HEK293 (cell line): Measurements from ENCODE around the gene OR6V1.

ENCODE experiments used
- CTCF ChIA-PET: fragments of 350-600 bp; formaldehyde crosslinking; extraction: SDS; loops from one replicate; lab custom pipeline; 2021; ENCODE audit warnings: antibody characterized with exemption; lab: Yijun Ruan, JAX
- POLR2A ChIA-PET: fragments of 300-600 bp; formaldehyde crosslinking; extraction: SDS; loops from one replicate; lab custom pipeline; 2020; ENCODE audit warnings: antibody characterized with exemption, inconsistent platforms; lab: Yijun Ruan, JAX
- H3K27ac ChIP-seq: fragments of 200-500 bp; sonication (Bioruptor generic); 2 replicates; pipeline ENCODE4 v1.5.1; 2014; ENCODE audit warnings: low read depth, low read length, control low read depth, inconsistent platforms; ENCODE audit errors: extremely low read depth
- H3K36me3 ChIP-seq, 2 experiments: fragments of 200-500 bp in 1 of 2; sonication (Bioruptor generic) in 1 of 2; 1 replicate in 1 of 2; 2 replicates in 1 of 2; pipeline ENCODE4 v1.5.1; 2014 to 2017; ENCODE audit warnings: inconsistent platforms in 2 of 2, low read length in 2 of 2; ENCODE audit not compliant: control insufficient read depth in 2 of 2, insufficient read depth in 1 of 2
- H3K4me1 ChIP-seq: fragments of 200-500 bp; sonication (Bioruptor generic); 2 replicates; pipeline ENCODE4 v1.5.1; 2014; ENCODE audit warnings: mild to moderate bottlenecking, low read length, inconsistent platforms; ENCODE audit not compliant: control insufficient read depth, insufficient read depth
- H3K4me3 ChIP-seq: 2 replicates; pipeline ENCODE4 v1.5.1; 2011; ENCODE audit warnings: low read depth, mild to moderate bottlenecking, control low read depth, low read length, moderate library complexity
- H3K9me3 ChIP-seq: fragments of 200-500 bp; sonication (Bioruptor generic); 2 replicates; pipeline ENCODE4 v1.5.1; 2014; ENCODE audit warnings: low read depth, low read length, inconsistent platforms; ENCODE audit not compliant: control insufficient read depth, insufficient read depth
- GFI1B ChIP-seq: fragments of 450-650 bp; formaldehyde crosslinking; IDR thresholded peaks from 2 replicates; pipeline ENCODE4 v1.5.1; 2016; ENCODE audit warnings: missing biosample characterization, missing genetic modification characterization
- PBX3 ChIP-seq: sonication (generic); formaldehyde crosslinking; IDR thresholded peaks from 2 replicates; pipeline ENCODE4 v1.8.1; 2022; ENCODE audit warnings: mild to moderate bottlenecking, moderate library complexity, missing genetic modification reagents
- PRDM10 ChIP-seq: fragments of 450-650 bp; formaldehyde crosslinking; IDR thresholded peaks from 2 replicates; pipeline ENCODE4 v1.5.1; 2016; ENCODE audit warnings: missing biosample characterization, missing genetic modification characterization
- SP2 ChIP-seq: fragments of 450-650 bp; formaldehyde crosslinking; IDR thresholded peaks from 2 replicates; pipeline ENCODE4 v1.5.1; 2016; ENCODE audit warnings: missing biosample characterization, missing genetic modification characterization
- TCF7L2 ChIP-seq: IDR thresholded peaks from 2 replicates; pipeline ENCODE4 v1.6.1; 2011; ENCODE audit warnings: low read depth, mild to moderate bottlenecking, inconsistent platforms, low read length, moderate library complexity, borderline replicate concordance
- TRIM28 ChIP-seq: IDR thresholded peaks from 2 replicates; pipeline ENCODE4 v1.6.1; 2011; ENCODE audit warnings: low read length, control low read depth, borderline replicate concordance
- ZBTB26 ChIP-seq: fragments of 450-650 bp; formaldehyde crosslinking; optimal IDR thresholded peaks from 2 replicates; pipeline ENCODE3; 2016; ENCODE audit warnings: missing biosample characterization, mild to moderate bottlenecking, missing genetic modification characterization
- ZNF18 ChIP-seq: fragments of 450-650 bp; formaldehyde crosslinking; IDR thresholded peaks from 2 replicates; pipeline ENCODE4 v1.5.1; 2016; ENCODE audit warnings: missing biosample characterization, missing genetic modification characterization
- ZNF302 ChIP-seq: fragments of 450-650 bp; formaldehyde crosslinking; IDR thresholded peaks from 2 replicates; pipeline ENCODE4 v1.5.1; 2016; ENCODE audit warnings: missing biosample characterization, missing genetic modification characterization, low read depth
- ZNF398 ChIP-seq: fragments of 450-650 bp; formaldehyde crosslinking; IDR thresholded peaks from 2 replicates; pipeline ENCODE4 v1.5.1; 2017; ENCODE audit warnings: missing biosample characterization, missing genetic modification characterization
- ZNF549 ChIP-seq: fragments of 450-650 bp; IDR thresholded peaks from 2 replicates; pipeline ENCODE4 v1.5.1; 2018; ENCODE audit warnings: missing biosample characterization, missing genetic modification characterization, mild to moderate bottlenecking, inconsistent platforms, moderate library complexity
- ZNF560 ChIP-seq: fragments of 450-650 bp; formaldehyde crosslinking; IDR thresholded peaks from 2 replicates; pipeline ENCODE4 v1.5.1; 2017; ENCODE audit warnings: missing biosample characterization, missing genetic modification characterization, borderline replicate concordance
- ZNF658 ChIP-seq: fragments of 450-650 bp; formaldehyde crosslinking; IDR thresholded peaks from 2 replicates; pipeline ENCODE4; 2016; ENCODE audit warnings: missing biosample characterization, missing genetic modification characterization
- ZNF701 ChIP-seq: fragments of 450-650 bp; formaldehyde crosslinking; IDR thresholded peaks from 2 replicates; pipeline ENCODE4 v1.5.1; 2016; ENCODE audit warnings: missing biosample characterization, missing genetic modification characterization
- ZNF704 ChIP-seq: fragments of 450-650 bp; formaldehyde crosslinking; IDR thresholded peaks from 2 replicates; pipeline ENCODE4 v1.5.1; 2016; ENCODE audit warnings: missing biosample characterization, missing genetic modification characterization
- ZNF830 ChIP-seq: fragments of 450-650 bp; IDR thresholded peaks from 2 replicates; pipeline ENCODE4 v1.5.0; 2018; ENCODE audit warnings: missing biosample characterization, missing genetic modification characterization, low read depth, mild to moderate bottlenecking, moderate library complexity
- ZXDB ChIP-seq: fragments of 450-650 bp; formaldehyde crosslinking; IDR thresholded peaks from 2 replicates; pipeline ENCODE4 v1.5.1; 2016; ENCODE audit warnings: missing biosample characterization, missing genetic modification characterization

Gene OR6V1

GRCh38 chr7:143043391-143043790, 8.8 kb upstream of the OR6V1 start (continued):
- TF ChIP-seq PRDM10 (tag by site-specific recombination) (no peak), ZNF658 (tag by site-specific recombination) (no peak), ZNF18 (tag by site-specific recombination) (no peak)

GRCh38 chr7:143046426-143046851, 5.7 kb upstream of the OR6V1 start:
- Histone ChIP-seq H3K4me3 (no peak overlapping the region), H3K27ac (no peak overlapping the region), H3K36me3 (no peaks in the 10 kb centered on the region), H3K4me1 (no peaks in the 10 kb centered on the region), H3K9me3 (no peaks in the 10 kb centered on the region)
- TF ChIP-seq ZNF704 (tag by site-specific recombination) (no peak), TCF7L2 (peak; percentile 82), TRIM28 (peak; percentile 84; the same call in 1 of the 2 replicates)
- POLR2A ChIA-PET = no interaction called here
- CTCF ChIA-PET = interaction anchor here (0.7 to 0.9 kb wide), 2 partner anchors 45 to 169 kb away, joined by 3 read pairs; no protein-coding TSS in a partner anchor

- Histone ChIP-seq H3K4me3 (no peak overlapping the region), H3K27ac (no peak overlapping the region), H3K36me3 (no peaks in the 10 kb centered on the region), H3K4me1 (no peaks in the 10 kb centered on the region), H3K9me3 (no peaks in the 10 kb centered on the region)
- CTCF ChIA-PET = interaction anchor here (0.7 kb wide), 1 partner anchor 46 kb away, joined by 3 read pairs; no protein-coding TSS in a partner anchor
- TF ChIP-seq ZNF398 (tag by site-specific recombination) = no peak
- no peak for TF ChIP-seq SP2
- no peak for TF ChIP-seq ZNF560 (tag by site-specific recombination)
- TF ChIP-seq GFI1B = no peak
- TF ChIP-seq ZNF549 = no peak
- no peak for TF ChIP-seq ZNF701
- TF ChIP-seq PRDM10 (tag by site-specific recombination) = no peak
- TF ChIP-seq PBX3 = no peak
- no peak for TF ChIP-seq ZNF830 (tag by site-specific recombination)
- no peak for TF ChIP-seq ZNF302 (tag by site-specific recombination)
- no peak for TF ChIP-seq ZXDB (tag by site-specific recombination)
- no peak for TF ChIP-seq ZBTB26
- TF ChIP-seq, all 188 proteins: peak for 0
- POLR2A ChIA-PET = no interaction called here
Observed at GRCh38 chr7:143047326-143047725, 4.8 kb upstream of the OR6V1 start.
